H1 (cell line): ENCODE measurements around the gene MIA2. TPM values are rescaled to one million over a fixed set of nuclear protein-coding genes. Genes with fewer than 3 reads are reported as not detected.

Experiments
- ATF3 ChIP-seq: IDR thresholded peaks from 2 replicates; pipeline ENCODE4 v1.6.1; 2011; ENCODE audit warnings: low read depth, mild to moderate bottlenecking, low read length; ENCODE audit not compliant: insufficient read depth
- BACH1 ChIP-seq: IDR thresholded peaks from 2 replicates; pipeline ENCODE4 v1.6.1; 2012; ENCODE audit warnings: low read length, improper control_type of control experiment
- BRCA1 ChIP-seq: IDR thresholded peaks from 2 replicates; pipeline ENCODE4 v1.6.1; 2012; ENCODE audit warnings: low read depth, low read length, improper control_type of control experiment
- KDM5A ChIP-seq: fragments of 200-600 bp; IDR thresholded peaks from 2 replicates; pipeline ENCODE4 v1.7.1; 2012; ENCODE audit warnings: mild to moderate bottlenecking, low read length, inconsistent platforms, mixed read lengths
- MAX ChIP-seq: IDR thresholded peaks from 2 replicates; pipeline ENCODE4 v1.6.1; 2012; ENCODE audit warnings: inconsistent platforms
- polyA plus RNA-seq, 7 experiments: library from polyadenylated mRNA; depleted of rRNA in 3 of 7; stranded (reverse) in 5 of 7; unstranded in 2 of 7; fragments of >200 nt in 5 of 7; fragments of 200-250 nt in 2 of 7; gene quantifications; 1 replicate in 5 of 7; 2 replicates in 1 of 7; 4 replicates in 1 of 7; pipeline versions ENCODE4 v1.2.1 to v1.2.3, GENCODE V29; 2011 to 2013; ENCODE audit warnings: missing spikeins in 2 of 7, mixed read lengths in 2 of 7
- total RNA-seq: library from RNA; stranded (reverse); fragmentation: NEBNext Ultra II Directional; extraction: Animal tissue kit (Norgen Biotek cat#: 25700); gene quantifications from 2 replicates; pipeline ENCODE4 v1.2.1, GENCODE V29; 2021

The MIA2 gene
- total and polyA plus RNA-seq, 2 of the 8 experiments (the other 6 are each of a cell fraction or from before 2014, with no cell fraction given), result 10.1 to 15.0 TPM

GRCh38 chr14:39395555-39396254 lies 162.0 kb downstream of the MIA2 start (continued):
- TF ChIP-seq ATF3, result no peak
- TF ChIP-seq BRCA1, result no peak
- no peak for TF ChIP-seq BACH1
- TF ChIP-seq MAX, result no peak
- no peak for TF ChIP-seq KDM5A
